Activated CD8-positive, alpha-beta memory T cell treated with anti-CD3 and anti-CD28 coated beads, Interleukin-2, amount 10 ng/mL, durations not matched to agents 7 days and 5 days (primary cell): Measurements from ENCODE around the gene SEC22A. TPM values are rescaled to one million over a fixed set of nuclear protein-coding genes. Genes with fewer than 3 reads are reported as not detected.

Source experiments
- ATAC-seq: fragments of 150-1000 bp; cut with Tn5 transposase; one replicate; pipeline ENCODE4 v1.10.0; 2021; ENCODE audit warnings: moderate library complexity
- CTCF ChIA-PET: fragments of 350-600 bp; sonication (Branson Sonifier 250); formaldehyde crosslinking; loops from one replicate; lab custom pipeline; 2021; ENCODE audit warnings: antibody characterized with exemption; lab: Charles Lee
- DNase-seq: peaks from one replicate; pipeline ENCODE4 v3.0.0-alpha.2; 2020
- H3K27ac Mint-ChIP-seq: one replicate; pipeline ENCODE4 v1.8.0; 2021; ENCODE audit warnings: mild to moderate bottlenecking, mixed read lengths
- H3K27me3 Mint-ChIP-seq: one replicate; pipeline ENCODE4 v1.8.0; 2021; ENCODE audit warnings: mixed read lengths
- H3K36me3 Mint-ChIP-seq: one replicate; pipeline ENCODE4 v1.8.0; 2021; ENCODE audit warnings: mild to moderate bottlenecking, mixed read lengths
- H3K4me1 Mint-ChIP-seq: one replicate; pipeline ENCODE4 v1.8.0; 2021; ENCODE audit warnings: mixed read lengths
- H3K4me3 Mint-ChIP-seq: one replicate; pipeline ENCODE4 v1.8.0; 2021; ENCODE audit warnings: mild to moderate bottlenecking, moderate library complexity, mixed read lengths
- H3K9me3 Mint-ChIP-seq: one replicate; pipeline ENCODE4 v1.8.0; 2022; ENCODE audit warnings: low read depth, mixed read lengths
- total RNA-seq, 2 experiments: library from RNA; stranded (reverse); gene quantifications; one replicate each; pipeline ENCODE4 v1.2.3, GENCODE V29; 2021

SEC22A gene
- total RNA-seq, 2 experiments from 2014 or later, result 14.5 to 15.2 TPM

DNA sequence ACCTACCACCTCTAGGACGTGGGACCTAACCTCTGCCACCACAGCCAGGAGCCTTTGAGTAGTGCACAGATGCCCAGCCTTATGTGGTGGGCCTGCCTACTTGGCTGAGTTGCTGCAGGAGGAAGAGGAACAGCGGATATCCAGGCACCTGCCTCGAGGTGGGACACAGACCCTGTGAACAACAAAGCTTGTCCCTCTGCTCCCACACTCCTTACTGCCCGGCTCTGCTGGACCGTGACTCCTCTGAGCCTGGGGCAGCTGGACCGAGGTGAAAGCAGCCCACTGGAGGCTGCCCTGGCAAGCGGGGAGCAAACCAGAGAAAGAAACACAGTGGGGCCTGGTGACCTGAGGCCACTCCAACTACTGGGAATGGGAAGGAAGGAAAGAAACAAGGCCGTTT, 97.8 kb downstream of the SEC22A start:
- no peaks in the 10 kb centered on the region for H3K4me1 Mint-ChIP-seq
- no peak overlapping the region for H3K27ac Mint-ChIP-seq
- ATAC-seq, result no peak
- no peak overlapping the region for H3K4me3 Mint-ChIP-seq
- CTCF ChIA-PET, result no interaction called here
- H3K27me3 Mint-ChIP-seq, result no peaks in the 10 kb centered on the region
- no peaks in the 10 kb centered on the region for H3K9me3 Mint-ChIP-seq
- H3K36me3 Mint-ChIP-seq, result no peaks in the 10 kb centered on the region
- no peak for DNase-seq

DNA sequence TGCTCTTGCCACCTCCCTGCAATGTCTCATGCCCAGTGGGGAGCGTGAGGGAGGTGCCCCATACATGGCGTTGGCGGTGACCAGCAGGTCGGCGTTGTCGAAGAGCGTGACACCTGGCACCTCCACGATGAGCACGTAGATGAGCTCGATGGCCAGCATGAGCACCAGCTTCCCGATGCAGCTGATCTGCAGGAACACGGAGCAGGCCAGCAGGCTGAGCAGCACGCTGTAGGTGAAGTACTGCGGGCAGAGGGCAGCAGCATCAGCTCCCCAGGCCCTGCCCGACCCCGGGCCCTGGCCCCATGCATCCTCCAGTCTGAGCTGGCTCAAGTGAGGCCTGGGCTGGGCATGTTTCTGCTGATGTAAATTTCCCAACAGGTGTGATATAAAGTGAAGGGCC, 98.3 kb downstream of the SEC22A start:
- no peaks in the 10 kb centered on the region for H3K9me3 Mint-ChIP-seq
- no peaks in the 10 kb centered on the region for H3K27me3 Mint-ChIP-seq
- ATAC-seq (no peak), DNase-seq (no peak)
- H3K4me3 Mint-ChIP-seq, result no peak overlapping the region
- CTCF ChIA-PET, result no interaction called here
- no peaks in the 10 kb centered on the region for H3K36me3 Mint-ChIP-seq
- no peaks in the 10 kb centered on the region for H3K4me1 Mint-ChIP-seq
- H3K27ac Mint-ChIP-seq, result no peak overlapping the region

DNA sequence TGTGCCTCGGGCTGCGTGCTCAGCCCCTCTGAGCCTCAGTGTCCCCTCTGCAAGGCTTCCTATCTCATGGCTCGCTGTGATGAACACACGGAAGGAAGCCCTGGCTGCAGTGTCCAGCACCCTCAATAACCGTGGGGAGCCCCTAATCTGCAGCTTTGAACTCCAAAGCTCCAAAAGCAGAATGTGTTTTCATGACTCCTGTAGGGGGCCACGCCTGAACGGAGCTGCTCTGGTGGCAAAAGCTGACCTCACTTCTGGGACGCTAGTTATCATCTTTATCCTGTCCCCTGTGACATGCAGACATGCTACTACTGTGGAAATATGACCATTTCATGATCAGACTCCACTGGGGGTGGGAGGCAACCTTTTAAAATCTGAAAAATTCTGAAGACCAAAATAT, 98.8 kb downstream of the SEC22A start:
- H3K27me3 Mint-ChIP-seq, result peaks cover 4% of the 10 kb centered on the region
- ATAC-seq, result no peak
- no peaks in the 10 kb centered on the region for H3K36me3 Mint-ChIP-seq
- no peak for DNase-seq
- no peak overlapping the region for H3K27ac Mint-ChIP-seq
- H3K4me1 Mint-ChIP-seq, result no peaks in the 10 kb centered on the region
- H3K4me3 Mint-ChIP-seq, result no peak overlapping the region
- H3K9me3 Mint-ChIP-seq, result no peaks in the 10 kb centered on the region
- CTCF ChIA-PET, result no interaction called here

GRCh38 chr3:123301331-123302184, 99.8 kb downstream of the SEC22A start:
- no peaks in the 10 kb centered on the region for H3K9me3 Mint-ChIP-seq
- ATAC-seq (no peak), DNase-seq (no peak)
- H3K27ac Mint-ChIP-seq, result no peak overlapping the region
- CTCF ChIA-PET, result interaction anchor here (0.9 kb wide), 1 partner anchor 15 kb away, joined by 4 read pairs; no protein-coding TSS in a partner anchor
- no peaks in the 10 kb centered on the region for H3K36me3 Mint-ChIP-seq
- no peaks in the 10 kb centered on the region for H3K4me1 Mint-ChIP-seq
- H3K27me3 Mint-ChIP-seq, result peaks cover 5% of the 10 kb centered on the region
- no peak overlapping the region for H3K4me3 Mint-ChIP-seq

GRCh38 chr3:123302961-123303360, 101.2 kb downstream of the SEC22A start:
- H3K27ac Mint-ChIP-seq, result no peak overlapping the region
- no peaks in the 10 kb centered on the region for H3K36me3 Mint-ChIP-seq
- ATAC-seq (no peak), DNase-seq (no peak)
- H3K9me3 Mint-ChIP-seq, result no peaks in the 10 kb centered on the region
- no peak overlapping the region for H3K4me3 Mint-ChIP-seq
- CTCF ChIA-PET, result interaction anchor here (0.9 kb wide), 1 partner anchor 17 kb away, joined by 4 read pairs; no protein-coding TSS in a partner anchor
- peaks cover 9% of the 10 kb centered on the region for H3K27me3 Mint-ChIP-seq
- no peaks in the 10 kb centered on the region for H3K4me1 Mint-ChIP-seq

DNA sequence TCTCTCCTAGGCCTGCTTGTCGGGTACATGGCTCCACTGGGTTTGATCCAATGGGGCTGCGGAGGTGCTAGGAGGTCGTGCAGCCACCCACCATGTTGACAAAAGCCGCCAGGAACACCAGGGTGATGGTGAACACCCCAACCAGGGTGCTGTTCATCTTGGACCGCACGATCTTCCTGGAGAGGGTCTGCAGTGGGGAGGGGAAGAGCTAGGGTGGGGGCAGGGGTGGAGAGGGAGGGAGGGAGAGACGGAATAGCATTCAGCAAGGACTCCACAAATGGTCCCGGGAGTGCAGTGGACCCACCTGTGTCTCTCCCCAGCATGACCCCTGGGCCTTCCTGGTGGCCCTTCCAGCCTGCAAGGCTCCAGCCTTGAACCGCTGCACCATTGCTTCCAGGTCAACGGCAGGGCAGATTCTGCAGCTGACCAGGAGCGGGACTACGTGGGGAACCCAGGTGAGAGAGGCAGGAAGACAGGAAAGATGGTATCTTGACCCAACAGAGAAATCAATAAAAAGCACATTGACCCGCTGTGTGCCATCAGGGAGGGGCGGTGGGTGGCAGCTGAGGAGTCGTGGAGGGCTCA, 102.3 kb downstream of the SEC22A start:
- no peak for DNase-seq
- Mint-ChIP-seq H3K27me3 (peaks cover 11% of the 10 kb centered on the region), H3K9me3 (no peaks in the 10 kb centered on the region), H3K36me3 (no peaks in the 10 kb centered on the region), H3K27ac (no peak overlapping the region), H3K4me3 (no peak overlapping the region), H3K4me1 (no peaks in the 10 kb centered on the region)
- no peak for ATAC-seq
- CTCF ChIA-PET, result interaction anchor here (1.5 kb wide), 1 partner anchor 18 kb away, joined by 3 read pairs; no protein-coding TSS in a partner anchor

- H3K27me3 Mint-ChIP-seq, result peaks cover 11% of the 10 kb centered on the region
- no peaks in the 10 kb centered on the region for H3K36me3 Mint-ChIP-seq
- no peaks in the 10 kb centered on the region for H3K4me1 Mint-ChIP-seq
- CTCF ChIA-PET, result no interaction called here
- H3K27ac Mint-ChIP-seq, result no peak overlapping the region
- H3K9me3 Mint-ChIP-seq, result no peaks in the 10 kb centered on the region
- ATAC-seq (no peak), DNase-seq (no peak)
- no peak overlapping the region for H3K4me3 Mint-ChIP-seq
Measured at GRCh38 chr3:123305192-123305591, 103.4 kb downstream of the SEC22A start.

GRCh38 chr3:123307064-123307463, 105.3 kb downstream of the SEC22A start:
- no peak for ATAC-seq
- Mint-ChIP-seq H3K9me3 (no peaks in the 10 kb centered on the region), H3K36me3 (no peaks in the 10 kb centered on the region), H3K27ac (no peak overlapping the region), H3K27me3 (peaks cover 11% of the 10 kb centered on the region), H3K4me3 (no peak overlapping the region), H3K4me1 (no peaks in the 10 kb centered on the region)
- CTCF ChIA-PET, result interaction anchor here (0.7 to 1.2 kb wide), 2 partner anchors 11 to 13 kb away, joined by 3 read pairs; no protein-coding TSS in a partner anchor
- DNase-seq, result no peak

- Mint-ChIP-seq H3K4me3 (no peak overlapping the region), H3K27me3 (peaks cover 20% of the 10 kb centered on the region), H3K9me3 (no peaks in the 10 kb centered on the region), H3K4me1 (no peaks in the 10 kb centered on the region), H3K36me3 (no peaks in the 10 kb centered on the region), H3K27ac (no peak overlapping the region)
- CTCF ChIA-PET, result no interaction called here
- DNase-seq (no peak), ATAC-seq (no peak)
Measured at GRCh38 chr3:123310186-123310585, 108.4 kb downstream of the SEC22A start.

- no peak overlapping the region for H3K4me3 Mint-ChIP-seq
- H3K27me3 Mint-ChIP-seq, result peaks cover 20% of the 10 kb centered on the region
- no peaks in the 10 kb centered on the region for H3K9me3 Mint-ChIP-seq
- H3K4me1 Mint-ChIP-seq, result no peaks in the 10 kb centered on the region
- no peak for DNase-seq
- H3K27ac Mint-ChIP-seq, result no peak overlapping the region
- no peaks in the 10 kb centered on the region for H3K36me3 Mint-ChIP-seq
- no peak for ATAC-seq
- CTCF ChIA-PET, result no interaction called here
Measured at GRCh38 chr3:123310741-123311140, 109.0 kb downstream of the SEC22A start.

- Mint-ChIP-seq H3K4me1 (no peaks in the 10 kb centered on the region), H3K27ac (no peak overlapping the region), H3K27me3 (peaks cover 24% of the 10 kb centered on the region), H3K4me3 (no peak overlapping the region), H3K36me3 (no peaks in the 10 kb centered on the region), H3K9me3 (no peaks in the 10 kb centered on the region)
- DNase-seq (no peak), ATAC-seq (no peak)
- CTCF ChIA-PET, result no interaction called here
Measured at GRCh38 chr3:123311201-123311600, 109.5 kb downstream of the SEC22A start.

DNA sequence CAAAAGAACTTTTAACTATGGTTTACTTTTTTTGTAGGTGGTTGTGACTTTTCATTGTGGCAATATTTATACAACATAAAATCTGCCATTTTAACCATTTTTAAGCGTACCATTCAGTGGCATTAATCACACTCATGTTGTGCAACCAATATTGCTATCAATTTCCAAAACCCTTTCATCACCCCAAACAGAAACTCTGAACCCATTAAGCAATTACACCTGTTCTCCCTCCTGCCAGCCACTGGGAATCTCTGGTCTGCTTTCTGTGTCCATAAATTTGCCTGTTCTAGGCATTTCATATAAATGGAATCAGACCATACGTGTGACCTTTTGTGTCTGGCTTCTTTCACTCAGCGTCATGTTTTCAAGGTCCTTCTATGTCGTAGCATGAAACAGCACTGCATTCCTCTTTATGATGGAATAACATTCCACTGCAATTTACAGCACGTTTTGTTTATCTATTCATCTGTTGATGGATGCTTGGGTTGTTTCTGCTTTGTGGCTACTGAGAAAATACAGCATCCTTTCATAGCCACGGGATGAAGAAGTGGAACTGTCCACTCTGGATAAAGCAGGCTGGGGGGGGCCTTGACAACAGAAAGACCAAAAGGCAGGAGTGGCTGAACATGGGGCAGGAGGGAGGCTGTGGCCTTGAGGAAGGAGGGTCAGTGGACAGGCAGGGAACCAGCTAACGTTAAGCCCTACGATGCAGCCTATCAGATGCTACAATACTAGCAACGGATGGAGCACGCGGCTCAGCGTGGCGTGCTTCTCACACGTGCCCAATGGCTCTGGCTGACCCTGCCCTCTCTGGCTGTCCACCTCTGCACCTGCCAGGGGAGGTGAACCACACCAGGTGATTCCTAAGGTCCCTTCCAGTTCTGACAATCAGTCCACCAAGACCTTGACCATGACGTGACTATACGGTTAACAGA, 110.9 kb downstream of the SEC22A start:
- DNase-seq, result no peak
- H3K9me3 Mint-ChIP-seq, result no peaks in the 10 kb centered on the region
- CTCF ChIA-PET, result no interaction called here
- ATAC-seq, result no peak
- H3K36me3 Mint-ChIP-seq, result no peaks in the 10 kb centered on the region
- no peak overlapping the region for H3K4me3 Mint-ChIP-seq
- no peak overlapping the region for H3K27ac Mint-ChIP-seq
- H3K4me1 Mint-ChIP-seq, result no peaks in the 10 kb centered on the region
- H3K27me3 Mint-ChIP-seq, result peaks cover 25% of the 10 kb centered on the region

DNA sequence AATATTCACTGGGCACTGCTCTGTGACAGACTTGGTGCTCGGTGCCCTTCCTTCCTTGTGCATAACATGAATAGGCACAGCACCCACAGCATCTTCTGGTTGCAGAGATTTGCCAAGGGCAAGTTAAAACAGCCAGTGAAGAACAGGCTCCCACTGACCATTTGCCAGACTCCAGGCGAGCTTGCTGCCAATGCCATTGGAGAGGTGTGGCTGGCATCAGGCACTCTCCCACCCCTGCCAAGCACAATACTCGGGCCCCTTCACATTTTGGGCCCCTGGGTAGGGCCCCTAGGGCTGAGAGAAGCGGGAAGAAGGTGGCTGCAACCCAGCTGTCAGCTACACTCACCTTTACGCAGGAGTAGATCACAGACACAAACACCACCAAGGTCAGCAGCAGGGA, 112.1 kb downstream of the SEC22A start:
- CTCF ChIA-PET, result no interaction called here
- Mint-ChIP-seq H3K4me1 (no peaks in the 10 kb centered on the region), H3K9me3 (no peaks in the 10 kb centered on the region), H3K27ac (no peak overlapping the region), H3K36me3 (no peaks in the 10 kb centered on the region), H3K4me3 (no peak overlapping the region), H3K27me3 (peaks cover 23% of the 10 kb centered on the region)
- ATAC-seq, result no peak
- DNase-seq, result no peak
